ENCODE data around the gene OR56B1. TPM values are rescaled to one million over a fixed set of nuclear protein-coding genes. Genes with fewer than 3 reads are reported as not detected.

OR56B1 gene
- total and polyA plus RNA-seq, 3 donors from 2014 or later: 0.16 to 0.25 TPM; not detected in 1

GRCh38 chr11:5696210-5696609, 40.0 kb upstream of the OR56B1 start:
- no peaks in the 10 kb centered on the region for H3K9me3 ChIP-seq
- WGBS, 2 donors: 48 to 59% methylated on average over 2 of the region's 2 CpGs
- H3K36me3 ChIP-seq (ENCODE audit: low read depth, missing control alignments): no peaks in the 10 kb centered on the region
- intact Hi-C loops (cut with DNase I; ENCODE audit: low total_unique reads): no loop called here
- DNase-seq: no peak
- no peak overlapping the region for H3K4me3 ChIP-seq
- no peak for TF ChIP-seq POLR2A (IDR thresholded peaks at IDR 0.05)
- TF ChIP-seq CTCF (IDR thresholded peaks at IDR 0.05): no peak
- H3K27ac ChIP-seq: no peak overlapping the region
- no peaks in the 10 kb centered on the region for H3K4me1 ChIP-seq
- no peaks in the 10 kb centered on the region for H3K27me3 ChIP-seq

GRCh38 chr11:5698281-5698680, 38.0 kb upstream of the OR56B1 start:
- TF ChIP-seq CTCF (IDR thresholded peaks at IDR 0.05) (no peak), POLR2A (IDR thresholded peaks at IDR 0.05) (no peak)
- intact Hi-C loops (cut with DNase I; ENCODE audit: low total_unique reads): no loop called here
- H3K36me3 ChIP-seq (ENCODE audit: low read depth, missing control alignments): no peaks in the 10 kb centered on the region
- no peaks in the 10 kb centered on the region for H3K4me1 ChIP-seq
- no peak overlapping the region for H3K27ac ChIP-seq
- no peak overlapping the region for H3K4me3 ChIP-seq
- 89 to 95% methylated on average over 7 of the region's 7 CpGs for WGBS, 2 donors
- H3K27me3 ChIP-seq: no peaks in the 10 kb centered on the region
- no peak for DNase-seq
- H3K9me3 ChIP-seq: no peaks in the 10 kb centered on the region

- Histone ChIP-seq H3K36me3 (ENCODE audit: low read depth, missing control alignments) (no peaks in the 10 kb centered on the region), H3K9me3 (no peaks in the 10 kb centered on the region), H3K27me3 (no peaks in the 10 kb centered on the region), H3K4me3 (no peak overlapping the region), H3K27ac (no peak overlapping the region), H3K4me1 (no peaks in the 10 kb centered on the region)
- 87 to 92% methylated on average over 10 of the region's 10 CpGs for WGBS, 2 donors
- DNase-seq: no peak
- no peak for TF ChIP-seq CTCF (IDR thresholded peaks at IDR 0.05)
- no peak for TF ChIP-seq POLR2A (IDR thresholded peaks at IDR 0.05)
- intact Hi-C loops (cut with DNase I; ENCODE audit: low total_unique reads): no loop called here
Observed at GRCh38 chr11:5700421-5701054, 35.7 kb upstream of the OR56B1 start.

- Histone ChIP-seq H3K4me1 (no peaks in the 10 kb centered on the region), H3K9me3 (no peaks in the 10 kb centered on the region), H3K27me3 (no peaks in the 10 kb centered on the region), H3K36me3 (ENCODE audit: low read depth, missing control alignments) (no peaks in the 10 kb centered on the region), H3K4me3 (no peak overlapping the region), H3K27ac (no peak overlapping the region)
- intact Hi-C loops (cut with DNase I; ENCODE audit: low total_unique reads): no loop called here
- TF ChIP-seq CTCF (IDR thresholded peaks at IDR 0.05) (no peak), POLR2A (IDR thresholded peaks at IDR 0.05) (no peak)
- WGBS, 2 donors: 74 to 89% methylated on average over 3 of the region's 3 CpGs
- no peak for DNase-seq
Observed at GRCh38 chr11:5701055-5701577, 35.1 kb upstream of the OR56B1 start.

Measured in testis (tissue), 3 donors.